Caki2 (cell line): Measurements from ENCODE around the gene ZNF805. TPM values are rescaled to one million over a fixed set of nuclear protein-coding genes. Genes with fewer than 3 reads are reported as not detected.
"Not testable (repeated sequence)": the region's sequence is repeated elsewhere in the genome, so short reads cannot be mapped to it uniquely, and the experiment has no call there.

Experiments
- DNase-seq: peaks from one replicate; pipeline ENCODE4 v3.0.0-alpha.2; 2015; ENCODE audit warnings: low read depth
- in situ Hi-C: cut with HindIII; loops from 2 replicates; pipeline ENCODE4 v1.10.0; 2016; ENCODE audit warnings: low sequenced_read_pairs, low pct_unique_long_range_greater_than_20kb, mixed read lengths
- total RNA-seq: library from RNA; depleted of rRNA; stranded (reverse); fragments of >200 nt; shearing (Covaris generic); gene quantifications from 2 replicates; pipeline ENCODE4 v1.2.3, GENCODE V29; 2014; ENCODE audit warnings: low replicate concordance; rRNA removed

The ZNF805 gene
- total RNA-seq = 9.0 and 10.2 TPM in 2 replicates

DNA sequence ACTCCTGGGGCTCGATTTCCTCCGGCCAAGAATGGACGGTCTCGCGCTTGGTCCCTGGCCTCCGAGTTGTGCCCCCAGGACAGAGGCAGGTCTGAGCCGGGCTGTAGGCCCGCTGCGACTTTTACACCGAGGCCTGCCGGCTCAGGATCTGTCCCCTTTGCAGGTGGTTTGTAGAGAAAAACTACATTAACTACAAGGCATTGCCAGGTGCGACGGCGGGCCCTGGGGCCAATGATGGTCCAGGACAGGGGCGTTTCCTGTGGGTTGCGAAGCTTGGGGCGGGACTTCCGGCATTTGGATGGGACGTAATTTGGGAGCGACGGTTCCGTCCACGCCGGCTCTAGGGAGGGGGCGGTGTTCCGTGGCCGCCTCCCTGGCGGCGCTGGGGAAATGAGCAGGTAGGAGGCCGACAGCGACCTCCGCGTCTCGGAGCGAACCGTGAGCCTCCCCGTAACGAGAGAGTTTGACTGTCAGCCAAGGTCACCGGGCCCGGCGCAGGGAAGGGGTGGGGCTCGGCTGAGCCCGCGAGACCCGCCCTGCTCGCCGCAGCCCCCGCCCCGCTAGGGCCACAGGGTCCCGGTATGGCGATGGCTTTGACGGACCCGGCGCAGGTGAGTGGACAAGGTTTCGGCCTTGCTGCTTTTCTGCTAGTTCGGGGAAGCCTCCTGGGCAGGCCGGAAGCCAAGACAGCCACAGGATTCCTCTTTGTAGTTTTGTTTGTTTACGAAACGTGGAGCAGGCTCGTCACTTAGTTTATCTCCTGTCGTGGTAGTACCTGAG, at the start of gene ZNF805:
TSS of gene ZNF805 (plus strand) at position 322 of the 780 bp plus-strand sequence. CDS start at position 582, 260 bp downstream.
- peak; percentile 94 for DNase-seq
- in situ Hi-C loops = no loop called here

DNA sequence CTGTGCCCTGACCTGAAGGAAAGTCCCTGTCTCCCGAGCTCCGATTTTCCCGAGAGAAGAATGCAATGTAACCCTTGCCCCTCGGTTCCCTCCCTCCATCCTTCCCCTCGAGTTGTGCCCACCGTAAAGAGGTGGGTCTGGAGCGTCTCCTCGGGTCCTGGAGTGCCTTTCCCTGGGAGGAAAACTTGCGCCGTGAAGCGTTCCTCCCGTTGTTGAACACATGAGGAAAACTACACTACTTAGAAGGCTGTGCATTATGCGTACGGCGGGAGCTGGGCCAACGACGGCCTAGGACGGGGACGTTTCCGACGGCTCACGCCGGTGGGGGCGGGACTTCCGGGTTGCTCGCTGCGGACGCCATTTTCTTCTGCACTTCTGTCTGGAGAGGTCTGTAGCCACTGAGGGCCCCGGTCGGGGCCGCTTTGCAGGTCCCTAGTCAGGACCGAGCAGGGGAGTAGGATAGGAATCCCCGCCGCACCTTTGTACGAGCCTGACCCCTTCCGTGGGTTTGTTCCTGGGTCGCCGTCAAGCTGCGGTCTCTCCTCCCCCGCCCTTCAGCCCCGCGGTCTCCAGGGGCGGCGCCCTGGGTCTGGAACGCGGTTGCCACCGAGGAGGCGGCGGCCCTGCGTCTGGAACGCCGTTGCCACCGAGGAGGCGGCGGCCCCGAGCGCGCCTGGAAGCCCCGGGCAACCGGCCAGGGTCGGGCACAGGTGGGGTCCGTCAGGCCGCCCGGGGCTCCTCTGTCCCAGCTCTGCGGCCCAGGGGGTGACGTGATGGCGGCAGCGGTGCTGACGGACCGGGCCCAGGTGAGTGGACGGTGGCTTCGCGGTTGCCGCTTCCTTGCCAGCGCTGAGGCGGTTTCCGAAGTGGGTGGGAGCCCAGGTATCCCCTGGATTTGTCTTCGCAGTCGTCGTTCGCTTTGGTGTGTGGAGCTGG, 49.0 kb upstream of the ZNF805 start, which contains the start of gene ZNF264:
TSS of gene ZNF264 (plus strand) at position 360 of the 936 bp plus-strand sequence. CDS start at position 774, 414 bp downstream.
- DNase-seq = peak; percentile 85
- in situ Hi-C loops = no loop called here

- no peak for DNase-seq
- in situ Hi-C loops = no loop called here
These were observed 48.4 kb upstream of the ZNF805 start for GRCh38 chr19:57192077-57192420.

DNA sequence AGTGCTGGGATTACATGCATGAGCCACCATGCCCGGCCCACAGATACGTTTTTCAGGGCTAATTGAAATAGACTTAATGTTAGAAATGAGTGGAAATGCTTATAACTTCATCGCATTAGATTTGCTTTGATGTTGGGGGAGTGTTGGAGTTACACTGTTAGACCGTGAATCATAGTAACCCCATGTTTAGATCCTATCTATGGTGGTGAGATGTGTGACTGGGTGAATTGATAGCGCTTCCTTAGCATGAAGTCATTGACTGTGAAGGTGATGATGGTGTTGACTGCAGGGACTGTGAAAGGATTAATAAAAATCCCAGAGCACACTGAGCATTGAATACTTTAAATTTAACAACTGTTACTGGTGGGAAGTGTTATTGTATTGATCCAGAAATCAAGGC, 47.4 kb upstream of the ZNF805 start:
- DNase-seq = no peak
- in situ Hi-C loops = no loop called here

- in situ Hi-C loops, DNase-seq: not testable (repeated sequence)
These were observed 42.6 kb upstream of the ZNF805 start for GRCh38 chr19:57197874-57198273.

DNA sequence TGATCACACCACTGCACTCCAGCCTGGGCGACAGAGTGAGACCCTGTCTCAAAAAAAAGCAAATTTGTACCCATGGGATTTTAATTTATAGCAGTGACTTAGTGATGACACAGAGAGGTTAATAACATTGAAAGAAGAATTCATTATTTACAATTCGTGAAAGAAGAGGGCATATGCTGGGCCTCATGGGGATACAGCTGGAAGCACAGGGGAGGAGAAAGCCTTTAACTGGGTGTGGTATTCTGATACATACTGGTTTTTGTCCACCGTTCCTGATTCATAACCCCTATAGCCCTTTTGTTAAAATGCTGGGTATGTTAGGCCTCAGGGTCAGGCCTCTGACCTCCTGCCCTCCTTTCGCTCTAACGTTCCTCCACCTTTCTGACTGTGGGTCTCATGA, 38.3 kb upstream of the ZNF805 start:
- DNase-seq = no peak
- in situ Hi-C loops = no loop called here

DNA sequence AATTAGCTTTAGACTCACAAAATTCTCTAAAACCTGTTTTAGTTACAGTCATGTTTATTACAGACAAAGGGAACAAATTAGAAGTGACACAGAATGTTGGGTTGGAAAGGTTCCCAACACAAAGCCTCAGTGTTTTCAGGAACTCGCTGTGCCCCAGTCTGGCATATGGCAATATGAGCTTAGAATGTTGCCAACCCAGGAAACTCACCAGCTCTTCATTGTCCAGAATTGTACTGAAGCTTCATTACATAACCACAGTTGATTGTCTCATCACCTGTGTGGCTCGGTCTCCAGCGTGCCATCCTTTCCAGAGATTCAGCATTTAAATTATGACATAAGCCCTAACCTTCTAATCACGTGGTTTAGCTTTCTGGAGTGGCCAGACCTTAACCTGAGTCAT, 30.1 kb upstream of the ZNF805 start:
- DNase-seq = no peak
- in situ Hi-C loops = no loop called here

DNA sequence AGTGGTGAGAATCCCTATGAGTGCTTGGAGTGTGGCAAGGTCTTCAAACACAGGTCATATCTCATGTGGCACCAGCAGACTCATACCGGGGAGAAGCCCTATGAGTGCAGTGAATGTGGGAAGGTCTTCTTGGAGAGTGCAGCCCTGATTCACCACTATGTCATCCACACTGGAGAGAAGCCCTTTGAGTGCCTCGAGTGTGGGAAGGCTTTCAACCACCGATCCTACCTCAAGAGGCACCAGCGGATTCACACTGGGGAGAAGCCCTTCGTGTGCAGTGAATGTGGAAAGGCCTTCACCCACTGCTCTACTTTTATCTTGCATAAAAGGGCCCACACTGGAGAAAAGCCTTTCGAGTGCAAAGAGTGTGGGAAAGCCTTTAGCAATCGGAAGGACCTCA, 28.3 kb upstream of the ZNF805 start:
- no peak for DNase-seq
- in situ Hi-C loops = no loop called here

GRCh38 chr19:57227502-57227901, 12.9 kb upstream of the ZNF805 start:
- in situ Hi-C loops = no loop called here
- no peak for DNase-seq

GRCh38 chr19:57231686-57232085, 8.7 kb upstream of the ZNF805 start:
- in situ Hi-C loops = no loop called here
- no peak for DNase-seq

GRCh38 chr19:57233207-57233606, 7.2 kb upstream of the ZNF805 start:
- DNase-seq = no peak
- in situ Hi-C loops = no loop called here

DNA sequence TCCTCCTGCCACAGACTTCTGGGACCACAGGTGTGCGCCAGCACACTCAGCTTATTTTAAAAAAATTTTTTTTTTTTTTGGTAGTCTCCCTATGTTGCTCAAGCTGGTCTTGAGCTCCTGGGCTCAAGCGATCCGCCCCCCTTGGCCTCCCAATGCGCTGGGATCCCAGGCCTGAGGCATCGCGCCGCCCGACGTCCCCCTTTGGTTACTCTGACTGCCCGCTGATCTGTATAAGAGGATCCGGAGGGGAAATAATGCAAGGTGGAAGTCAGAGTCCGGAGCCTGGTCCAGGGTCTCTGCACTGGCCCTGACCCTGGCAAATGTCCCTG, 486 bp upstream of the ZNF805 start:
- DNase-seq = no peak
- in situ Hi-C loops = no loop called here

DNA sequence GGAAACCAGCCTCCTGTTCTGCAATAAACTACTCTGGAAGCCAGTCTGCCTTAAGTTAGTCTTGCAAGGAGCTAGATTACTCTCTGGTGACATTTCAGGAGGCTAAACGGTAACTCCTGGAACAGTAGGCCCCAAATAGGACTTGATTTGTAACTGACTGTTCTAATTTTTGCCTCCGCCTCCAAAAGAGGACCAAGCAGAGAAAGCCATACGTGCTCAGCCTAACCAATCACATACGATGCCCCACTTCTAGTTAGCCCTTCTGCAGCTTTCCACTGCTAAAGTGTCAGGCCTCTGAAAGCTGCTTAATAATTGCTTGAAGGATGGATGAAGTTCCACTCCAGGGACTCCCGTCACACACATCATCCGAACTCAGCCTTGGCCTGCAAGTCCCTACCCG, 744 bp downstream of the ZNF805 start:
- DNase-seq = peak; percentile 23
- in situ Hi-C loops = no loop called here

GRCh38 chr19:57242821-57243220, 2.4 kb downstream of the ZNF805 start:
- in situ Hi-C loops = no loop called here
- DNase-seq = no peak

DNA sequence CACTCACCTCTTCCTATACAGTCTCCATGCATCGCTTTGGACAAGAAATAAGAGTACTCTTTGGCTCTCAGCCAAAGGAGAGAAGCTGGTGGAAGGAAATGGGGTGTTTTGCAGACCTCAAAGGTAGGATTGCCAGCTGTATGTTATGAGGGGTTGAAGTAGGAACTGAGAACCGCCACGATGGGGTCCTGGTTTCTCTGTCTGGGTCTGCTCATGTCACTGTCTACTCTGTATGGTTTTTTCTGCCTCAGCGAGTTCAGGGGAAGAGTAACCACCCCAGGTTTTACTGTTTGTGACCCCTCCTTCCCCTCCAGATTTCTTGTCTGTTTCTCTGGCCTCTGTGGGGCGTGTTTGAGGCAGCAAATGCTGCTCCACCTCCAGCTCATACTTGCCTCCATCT, 4.1 kb downstream of the ZNF805 start:
- DNase-seq = no peak
- in situ Hi-C loops = no loop called here

GRCh38 chr19:57245066-57245465, 4.6 kb downstream of the ZNF805 start:
- in situ Hi-C loops = no loop called here
- DNase-seq = no peak

DNA sequence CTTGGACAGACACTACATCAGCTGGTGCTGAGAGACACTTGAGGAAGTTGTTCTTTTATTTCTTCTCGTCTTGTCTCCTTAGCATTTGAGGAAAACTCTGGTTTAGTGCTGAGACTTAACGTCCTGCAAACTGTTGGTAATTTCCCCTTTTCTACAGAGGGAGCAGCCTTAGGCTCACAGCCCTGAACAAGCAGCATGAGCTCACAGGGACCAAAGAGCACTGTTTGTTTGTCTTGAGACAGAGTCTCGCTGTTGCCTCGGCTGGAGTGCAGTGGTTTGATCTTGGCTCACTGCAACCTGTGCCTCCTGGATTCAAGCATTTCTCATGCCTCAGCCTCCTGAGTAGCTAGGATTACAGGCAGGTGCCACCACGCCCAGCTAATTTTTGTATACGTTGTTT, 5.5 kb downstream of the ZNF805 start:
- DNase-seq = no peak
- in situ Hi-C loops = no loop called here

- in situ Hi-C loops = no loop called here
- no peak for DNase-seq
These were observed 8.2 kb downstream of the ZNF805 start for GRCh38 chr19:57248646-57249045.

- no peak for DNase-seq
- in situ Hi-C loops = no loop called here
These were observed 8.9 kb downstream of the ZNF805 start for GRCh38 chr19:57249329-57249728.
